Loucy (cell line): Measurements from ENCODE around the gene SH2D4B.

Experiments used
- H2AFZ ChIP-seq: fragments of 200-600 bp; sonication (generic); 2 replicates; pipeline ENCODE4 v1.6.0; 2016; ENCODE audit warnings: antibody characterized with exemption, mild to moderate bottlenecking, low read length, moderate library complexity
- H3F3A ChIP-seq: fragments of 200-600 bp; 2 replicates; pipeline ENCODE4 v1.6.0; 2016; ENCODE audit warnings: antibody characterized with exemption, low read depth, mild to moderate bottlenecking
- H3K27me3 ChIP-seq: fragments of 200-600 bp; sonication (generic); 2 replicates; pipeline ENCODE4 v1.6.1; 2014; ENCODE audit warnings: low read length, mild to moderate bottlenecking; ENCODE audit not compliant: insufficient read depth, poor library complexity, severe bottlenecking
- H3K36me3 ChIP-seq: fragments of 200-600 bp; sonication (generic); 2 replicates; pipeline ENCODE4 v1.6.1; 2016; ENCODE audit warnings: low read length; ENCODE audit not compliant: insufficient read depth
- H3K4me1 ChIP-seq: fragments of 200-600 bp; sonication (generic); 2 replicates; pipeline ENCODE4 v1.5.1; 2014; ENCODE audit warnings: low read length, mild to moderate bottlenecking; ENCODE audit not compliant: insufficient read depth, poor library complexity, severe bottlenecking
- H3K4me2 ChIP-seq: fragments of 200-600 bp; sonication (generic); 2 replicates; pipeline ENCODE4 v1.6.0; 2014; ENCODE audit warnings: antibody characterized with exemption, low read length, low read depth, mild to moderate bottlenecking; ENCODE audit not compliant: poor library complexity, severe bottlenecking
- H3K4me3 ChIP-seq: fragments of 200-600 bp; sonication (generic); 2 replicates; pipeline ENCODE4 v1.5.1; 2014; ENCODE audit warnings: low read length, mild to moderate bottlenecking, mixed read lengths; ENCODE audit not compliant: poor library complexity, severe bottlenecking
- H3K79me2 ChIP-seq: fragments of 200-600 bp; sonication (generic); 2 replicates; pipeline ENCODE4 v1.6.1; 2014; ENCODE audit warnings: low read length; ENCODE audit not compliant: insufficient read depth
- H3K9ac ChIP-seq: fragments of 200-600 bp; sonication (generic); 2 replicates; pipeline ENCODE4 v1.6.0; 2014; ENCODE audit warnings: mild to moderate bottlenecking, low read depth, low read length, moderate library complexity; ENCODE audit not compliant: poor library complexity, severe bottlenecking
- H3K9me2 ChIP-seq: fragments of 200-600 bp; sonication (generic); replicated peaks from 2 replicates; pipeline ENCODE4 v1.6.1; 2016; ENCODE audit warnings: low read depth, low read length, mixed read lengths
- H3K9me3 ChIP-seq: fragments of 200-600 bp; sonication (generic); 2 replicates; pipeline ENCODE4 v1.6.1; 2014; ENCODE audit warnings: mild to moderate bottlenecking, antibody characterized with exemption, low read length, low read depth; ENCODE audit not compliant: insufficient read depth
- H4K20me1 ChIP-seq: fragments of 200-600 bp; sonication (generic); 2 replicates; pipeline ENCODE4 v1.6.0; 2014; ENCODE audit warnings: antibody characterized with exemption, low read length, mild to moderate bottlenecking; ENCODE audit not compliant: insufficient read depth, poor library complexity, severe bottlenecking
- CTCF ChIP-seq: fragments of 200-600 bp; sonication (generic); conservative IDR thresholded peaks from 2 replicates; pipeline ENCODE4 v1.5.1; 2014; ENCODE audit warnings: mild to moderate bottlenecking, antibody characterized with exemption, low read length
- EZH2phosphoT487 ChIP-seq: fragments of 200-600 bp; IDR thresholded peaks from 2 replicates; pipeline ENCODE4 v1.6.1; 2018; ENCODE audit warnings: antibody characterized with exemption, mild to moderate bottlenecking, moderate library complexity, borderline replicate concordance

SH2D4B gene

GRCh38 chr10:80674809-80675208 lies 137.1 kb downstream of the SH2D4B start:
- Histone ChIP-seq H3K36me3 (no peaks in the 10 kb centered on the region), H4K20me1 (no peaks in the 10 kb centered on the region), H3K9ac (no peak overlapping the region), H3K79me2 (no peaks in the 10 kb centered on the region), H2AFZ (no peak overlapping the region), H3K4me1 (no peaks in the 10 kb centered on the region), H3K9me2 (no peaks in the 10 kb centered on the region), H3K27me3 (no peaks in the 10 kb centered on the region), H3K4me2 (no peak overlapping the region), H3K9me3 (no peaks in the 10 kb centered on the region), H3K4me3 (no peak overlapping the region), H3F3A (no peaks in the 10 kb centered on the region)
- no peak for TF ChIP-seq CTCF
- TF ChIP-seq EZH2phosphoT487: no peak

GRCh38 chr10:80681142-80681541 lies 143.4 kb downstream of the SH2D4B start:
- Histone ChIP-seq H3K4me1 (no peaks in the 10 kb centered on the region), H3K27me3 (no peaks in the 10 kb centered on the region), H4K20me1 (no peaks in the 10 kb centered on the region), H2AFZ (no peak overlapping the region), H3K9ac (no peak overlapping the region), H3K9me2 (no peaks in the 10 kb centered on the region), H3K36me3 (no peaks in the 10 kb centered on the region), H3K4me3 (no peak overlapping the region), H3K79me2 (no peaks in the 10 kb centered on the region), H3K4me2 (no peak overlapping the region), H3K9me3 (no peaks in the 10 kb centered on the region), H3F3A (no peaks in the 10 kb centered on the region)
- TF ChIP-seq CTCF: no peak
- no peak for TF ChIP-seq EZH2phosphoT487

GRCh38 chr10:80684259-80684658 lies 146.6 kb downstream of the SH2D4B start:
- no peaks in the 10 kb centered on the region for H4K20me1 ChIP-seq
- H2AFZ ChIP-seq: no peak overlapping the region
- no peak overlapping the region for H3K4me3 ChIP-seq
- no peaks in the 10 kb centered on the region for H3K9me3 ChIP-seq
- no peaks in the 10 kb centered on the region for H3K9me2 ChIP-seq
- H3F3A ChIP-seq: no peaks in the 10 kb centered on the region
- H3K79me2 ChIP-seq: no peaks in the 10 kb centered on the region
- no peaks in the 10 kb centered on the region for H3K36me3 ChIP-seq
- H3K4me1 ChIP-seq: no peaks in the 10 kb centered on the region
- TF ChIP-seq CTCF (no peak), EZH2phosphoT487 (no peak)
- H3K27me3 ChIP-seq: no peaks in the 10 kb centered on the region
- H3K4me2 ChIP-seq: no peak overlapping the region
- no peak overlapping the region for H3K9ac ChIP-seq
